Measurements from ENCODE around the gene FGD5.

GRCh38 chr3:14947100-14947885, 128.5 kb downstream of the FGD5 start, which contains the start of gene NR2C2:
- TF ChIP-seq CTCF (IDR thresholded peaks at IDR 0.05) (no peak), RCOR1 (IDR thresholded peaks at IDR 0.05; ENCODE audit: low read length) (no peak)

Data from SK-N-SH (cell line).